Measurements from ENCODE around the gene KLF11. TPM values are rescaled to one million over a fixed set of nuclear protein-coding genes. Genes with fewer than 3 reads are reported as not detected.

Gene KLF11
- total and polyA plus RNA-seq, 9 of the 15 experiments (the other 6 are each of a cell fraction or from before 2014, with no cell fraction given): 2.1 to 13.4 (median 6.5) TPM

DNA sequence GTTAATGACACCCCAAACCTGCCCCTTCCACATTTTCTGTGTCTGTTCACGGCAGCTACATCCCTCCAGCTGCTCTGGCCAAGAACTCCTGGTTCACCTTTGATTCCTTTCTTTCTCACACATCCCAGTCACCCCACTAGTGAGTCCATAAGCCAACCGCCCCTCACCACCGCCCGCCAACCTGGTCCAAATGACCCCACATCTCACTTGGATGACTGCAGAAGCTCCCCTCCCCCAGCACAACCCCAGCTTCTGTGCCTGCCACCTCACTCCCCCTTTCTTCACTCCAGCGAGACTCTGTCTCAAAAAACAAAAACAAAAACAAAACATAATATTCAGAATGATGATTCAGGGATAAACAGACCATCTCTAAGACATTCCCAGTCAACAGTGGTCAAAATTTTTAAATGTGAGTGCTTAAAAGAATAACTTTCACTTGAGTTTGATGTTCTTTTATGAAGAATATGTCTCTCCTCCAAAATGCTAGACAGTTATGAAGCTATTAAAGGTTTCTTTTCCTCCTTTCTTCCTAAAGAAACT is 33.7 kb downstream of the KLF11 start (continued):
- TF ChIP-seq, protein P1, sequence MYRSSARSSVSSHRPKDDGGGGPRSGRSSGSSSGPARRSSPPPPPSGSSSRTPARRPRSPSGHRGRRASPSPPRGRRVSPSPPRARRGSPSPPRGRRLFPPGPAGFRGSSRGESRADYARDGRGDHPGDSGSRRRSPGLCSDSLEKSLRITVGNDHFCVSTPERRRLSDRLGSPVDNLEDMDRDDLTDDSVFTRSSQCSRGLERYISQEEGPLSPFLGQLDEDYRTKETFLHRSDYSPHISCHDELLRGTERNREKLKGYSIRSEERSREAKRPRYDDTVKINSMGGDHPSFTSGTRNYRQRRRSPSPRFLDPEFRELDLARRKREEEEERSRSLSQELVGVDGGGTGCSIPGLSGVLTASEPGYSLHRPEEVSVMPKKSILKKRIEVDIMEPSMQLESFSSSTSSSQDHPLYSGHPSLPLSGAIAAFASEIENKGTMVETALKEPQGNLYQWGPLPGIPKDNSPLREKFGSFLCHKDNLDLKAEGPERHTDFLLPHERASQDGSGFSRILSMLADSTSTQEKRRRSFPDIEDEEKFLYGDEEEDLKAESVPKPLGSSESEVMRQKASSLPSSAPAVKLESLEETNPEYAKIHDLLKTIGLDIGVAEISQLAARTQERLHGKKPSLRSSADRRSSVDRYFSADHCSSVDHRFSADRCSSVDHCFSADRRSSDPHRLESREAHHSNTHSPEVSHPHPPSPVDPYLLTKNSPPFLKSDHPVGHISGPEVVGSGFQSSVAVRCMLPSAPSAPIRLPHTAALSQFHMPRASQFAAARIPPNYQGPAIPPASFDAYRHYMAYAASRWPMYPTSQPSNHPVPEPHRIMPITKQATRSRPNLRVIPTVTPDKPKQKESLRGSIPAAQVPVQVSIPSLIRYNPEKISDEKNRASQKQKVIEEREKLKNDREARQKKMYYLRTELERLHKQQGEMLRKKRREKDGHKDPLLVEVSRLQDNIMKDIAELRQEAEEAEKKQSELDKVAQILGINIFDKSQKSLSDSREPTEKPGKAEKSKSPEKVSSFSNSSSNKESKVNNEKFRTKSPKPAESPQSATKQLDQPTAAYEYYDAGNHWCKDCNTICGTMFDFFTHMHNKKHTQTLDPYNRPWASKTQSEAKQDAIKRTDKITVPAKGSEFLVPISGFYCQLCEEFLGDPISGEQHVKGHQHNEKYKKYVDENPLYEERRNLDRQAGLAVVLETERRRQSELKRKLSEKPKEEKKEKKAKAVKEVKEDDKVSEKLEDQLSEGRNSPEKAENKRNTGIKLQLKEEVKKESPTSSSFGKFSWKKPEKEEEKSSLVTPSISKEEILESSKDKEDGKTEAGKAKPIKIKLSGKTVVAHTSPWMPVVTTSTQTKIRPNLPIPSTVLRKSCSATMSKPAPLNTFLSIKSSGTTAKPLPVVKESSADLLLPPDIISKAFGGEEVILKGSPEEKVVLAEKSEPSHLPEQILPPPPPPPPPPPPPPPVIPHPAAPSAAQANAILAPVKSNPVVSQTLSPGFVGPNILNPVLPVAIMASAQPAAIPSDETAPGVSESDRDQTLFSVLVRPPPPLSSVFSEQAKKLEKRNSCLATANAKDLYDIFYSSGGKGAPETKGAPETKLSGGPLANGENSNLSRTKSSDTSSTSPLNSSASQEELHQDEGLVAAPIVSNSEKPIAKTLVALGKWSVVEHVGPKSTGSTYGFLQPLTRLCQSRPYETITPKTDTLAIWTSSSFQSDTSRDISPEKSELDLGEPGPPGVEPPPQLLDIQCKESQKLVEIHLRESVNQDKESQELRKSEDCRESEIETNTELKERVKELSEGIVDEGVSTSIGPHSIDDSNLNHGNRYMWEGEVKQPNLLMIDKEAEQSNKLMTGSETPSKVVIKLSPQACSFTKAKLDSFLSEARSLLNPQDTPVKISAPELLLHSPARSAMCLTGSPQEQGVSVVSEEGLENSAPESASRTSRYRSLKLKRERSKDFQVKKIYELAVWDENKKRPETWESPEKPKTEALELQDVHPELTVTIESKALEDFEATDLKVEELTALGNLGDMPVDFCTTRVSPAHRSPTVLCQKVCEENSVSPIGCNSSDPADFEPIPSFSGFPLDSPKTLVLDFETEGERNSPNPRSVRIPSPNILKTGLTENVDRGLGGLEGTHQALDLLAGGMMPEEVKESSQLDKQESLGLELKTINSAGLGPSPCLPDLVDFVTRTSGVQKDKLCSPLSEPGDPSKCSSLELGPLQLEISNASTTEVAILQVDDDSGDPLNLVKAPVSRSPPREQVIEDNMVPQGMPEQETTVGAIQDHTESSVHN (IDR thresholded peaks at IDR 0.05; ENCODE audit: borderline replicate concordance in 1 of 2, low read depth in 1 of 2): no peak
- TF ChIP-seq RBM17 (IDR thresholded peaks at IDR 0.05; ENCODE audit: borderline replicate concordance, low read depth, low read length): no peak
